Measurements from ENCODE around the gene MIPOL1. TPM values are rescaled to one million over a fixed set of nuclear protein-coding genes. Genes with fewer than 3 reads are reported as not detected.

MIPOL1 gene
- total and polyA plus RNA-seq, 2 of the 13 experiments (the other 11 are each of a cell fraction or from before 2014, with no cell fraction given): 8.6 to 34.2 TPM

GRCh38 chr14:37470251-37470650 is 272.5 kb downstream of the MIPOL1 start:
- no peaks in the 10 kb centered on the region for H3K27me3 ChIP-seq (ENCODE audit: control insufficient read depth in 1 of 2, insufficient read depth in 2 of 2, low read length in 2 of 2)
- BruUV-seq (replicated peaks): no TSS peak
- no peak overlapping the region for H3K27ac ChIP-seq (ENCODE audit: extremely low read length, insufficient read depth, low read length)
- no peaks in the 10 kb centered on the region for H4K20me1 ChIP-seq (ENCODE audit: insufficient read depth, low read length)
- peaks cover 20% of the 10 kb centered on the region for H3K9me3 ChIP-seq (ENCODE audit: low read length)
- WGBS (ENCODE audit: low lambda C conversion rate): 96% methylated on average over 7 of the region's 7 CpGs
- no peak overlapping the region for H3K4me2 ChIP-seq (ENCODE audit: low read depth, low read length)
- ATAC-seq (no peak), FAIRE-seq (no peak), DNase-seq (ENCODE audit: low spot score) (no peak)
- CTCF ChIA-PET (ENCODE audit: low intra/inter-chr PET ratio, low total read pairs): no interaction called here
- POLR2A ChIA-PET: no interaction called here
- H3K79me2 ChIP-seq (ENCODE audit: insufficient read depth, low read length): no peaks in the 10 kb centered on the region
- in situ Hi-C loops (cut with HindIII; ENCODE audit: extremely low pct_ligation_motif_present, low pct_unique_long_range_greater_than_20kb) (no loop called here), intact Hi-C loops (cut with micrococcal nuclease; ENCODE audit: unreplicated experiment) (no loop called here)
- H3K9ac ChIP-seq (ENCODE audit: insufficient read depth, low read depth, low read length): no peak overlapping the region
- H3K36me3 ChIP-seq (replicated peaks in 1 of 2; ENCODE audit: control insufficient read depth in 1 of 2, insufficient read depth in 2 of 2, low read length in 2 of 2): no peaks in the 10 kb centered on the region
- TF ChIP-seq CENPT (CRISPR knock-in tag; IDR thresholded peaks at IDR 0.05; ENCODE audit: low read depth): no peak
- TF ChIP-seq ZMYM4 (CRISPR knock-in tag; IDR thresholded peaks at IDR 0.05): peak; percentile 32; the same call in 1 of the 2 replicates
- TF ChIP-seq POLR2A (IDR thresholded peaks at IDR 0.05; ENCODE audit: insufficient read depth in 1 of 2, low read depth in 2 of 2, low read length in 2 of 2): no peak
- TF ChIP-seq HOMEZ (CRISPR knock-in tag; IDR thresholded peaks at IDR 0.05; ENCODE audit: low read depth): peak; percentile 73; the same call in 1 of the 2 replicates
- TF ChIP-seq THAP11 (CRISPR knock-in tag; IDR thresholded peaks at IDR 0.05): no peak
- TF ChIP-seq ZSCAN30 (CRISPR knock-in tag; IDR thresholded peaks at IDR 0.05): 0 out of 2 replicates have a peak, but pooled peaks have one; percentile 41
- TF ChIP-seq SETDB1 (CRISPR knock-in tag; IDR thresholded peaks at IDR 0.05; ENCODE audit: borderline replicate concordance): 0 out of 2 replicates have a peak, but pooled peaks have one; percentile 55
- TF ChIP-seq NFE2L1 (CRISPR knock-in tag; IDR thresholded peaks at IDR 0.05; ENCODE audit: borderline replicate concordance): no peak
- peak; percentile 97; the same call in 1 of the 2 replicates for TF ChIP-seq ZSCAN5A (CRISPR knock-in tag; IDR thresholded peaks at IDR 0.05; ENCODE audit: borderline replicate concordance)
- TF ChIP-seq SP140L (CRISPR knock-in tag; IDR thresholded peaks at IDR 0.05; ENCODE audit: borderline replicate concordance): no peak
- TF ChIP-seq ZNF580 (CRISPR knock-in tag; IDR thresholded peaks at IDR 0.05; ENCODE audit: borderline replicate concordance, low read depth): no peak
- TF ChIP-seq FOXA3 (CRISPR knock-in tag; IDR thresholded peaks at IDR 0.05): no peak
- TF ChIP-seq ZNF775 (CRISPR knock-in tag; IDR thresholded peaks at IDR 0.05; ENCODE audit: borderline replicate concordance): no peak
- no peak for TF ChIP-seq ISX (CRISPR knock-in tag; conservative IDR thresholded peaks at IDR 0.05)
- TF ChIP-seq HOXA9 (CRISPR knock-in tag; IDR thresholded peaks at IDR 0.05; ENCODE audit: borderline replicate concordance): no peak
- H3K4me1 ChIP-seq (ENCODE audit: insufficient read depth, low read length): peaks cover 40% of the 10 kb centered on the region
- no peak overlapping the region for H2AFZ ChIP-seq (ENCODE audit: low read length)
- H3K4me3 ChIP-seq (replicated peaks in 1 of 3; ENCODE audit: insufficient read depth in 1 of 3, low read depth in 2 of 3, low read length in 3 of 3): no peak overlapping the region
